Fibroblast of upper back skin (primary cell): ENCODE measurements around the gene RASA3.

Experiments used
- DNase-seq: peaks from one replicate; pipeline ENCODE4 v3.0.0-alpha.2; 2013

Gene RASA3

DNA sequence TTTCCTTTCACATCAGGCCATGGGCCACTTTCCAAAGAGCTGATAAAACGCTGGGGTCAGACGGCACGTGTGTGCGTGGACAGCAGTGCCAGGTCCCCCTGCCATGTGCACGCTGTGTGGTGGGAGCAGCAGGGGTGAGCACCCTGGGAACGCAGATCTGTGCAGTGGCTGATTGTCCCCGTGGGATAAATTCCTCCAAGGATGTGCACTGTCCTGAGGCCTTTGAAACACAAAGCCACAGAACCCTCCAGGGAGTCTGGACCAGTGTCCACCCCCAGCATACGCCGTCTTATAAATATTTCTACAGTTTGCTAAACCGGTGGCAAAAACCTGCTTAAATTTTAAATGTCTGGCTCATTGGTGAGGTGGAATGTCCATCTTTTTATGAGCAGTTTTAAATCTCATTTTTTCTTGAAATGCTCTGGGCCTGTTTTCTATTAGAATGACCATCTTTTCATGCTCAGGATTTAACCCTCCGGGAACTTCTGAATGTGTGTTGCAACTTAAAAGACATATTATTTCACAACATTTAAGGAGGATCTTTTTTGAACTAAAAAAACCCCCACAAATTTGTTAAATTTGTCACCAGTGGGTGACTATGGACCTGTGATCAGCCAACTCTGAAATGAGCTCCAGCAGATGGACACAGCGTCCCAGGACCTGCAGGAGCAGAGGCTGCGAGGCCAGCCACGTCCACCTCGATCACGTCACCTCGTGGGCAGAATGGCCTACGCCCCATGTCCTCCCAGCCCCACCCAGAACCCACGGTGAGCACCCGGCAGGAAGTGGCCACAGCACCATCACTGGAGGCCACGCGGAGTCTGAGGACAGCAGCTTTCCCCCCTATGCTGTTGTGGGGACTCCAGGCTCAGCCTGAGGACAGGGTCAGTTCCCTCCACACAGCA lies 68.6 kb downstream of the RASA3 start:
- peak; percentile 68 for DNase-seq

DNA sequence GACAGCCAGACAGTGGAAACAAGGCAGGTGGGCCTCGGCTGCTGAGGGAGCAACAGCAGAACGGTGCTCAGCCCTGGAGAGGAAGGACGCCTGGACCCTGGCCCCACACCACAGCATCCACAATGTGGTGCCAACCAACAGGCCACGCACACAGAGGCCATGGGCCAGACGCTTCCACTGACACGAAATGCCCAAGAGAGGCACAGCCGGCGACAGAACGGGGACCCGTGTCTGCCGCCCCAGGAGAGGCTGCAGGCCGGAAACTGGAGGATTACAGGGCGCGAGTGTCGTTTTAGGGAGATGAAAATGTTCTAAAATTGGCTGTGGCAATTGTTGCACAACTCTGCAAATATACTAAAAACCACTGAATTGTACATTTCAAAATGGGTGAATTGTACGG lies 69.7 kb downstream of the RASA3 start:
- no peak for DNase-seq

DNA sequence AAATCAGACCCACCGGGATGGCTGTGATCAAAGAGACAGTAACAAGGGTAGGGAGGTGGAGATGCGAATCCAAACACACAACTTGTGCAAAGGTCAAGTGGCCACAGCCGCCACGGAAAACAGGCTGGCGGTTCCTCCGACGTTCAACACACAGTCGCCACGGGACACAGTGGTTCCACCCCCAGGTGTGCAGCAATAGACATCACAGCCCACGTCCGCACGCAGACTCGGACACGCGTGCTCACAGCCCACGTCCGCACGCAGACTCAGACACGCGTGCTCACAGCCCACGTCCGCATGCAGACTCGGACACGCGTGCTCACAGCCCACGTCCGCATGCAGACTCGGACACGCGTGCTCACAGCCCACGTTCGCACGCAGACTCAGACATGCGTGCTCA lies 70.1 kb downstream of the RASA3 start:
- DNase-seq = no peak

DNA sequence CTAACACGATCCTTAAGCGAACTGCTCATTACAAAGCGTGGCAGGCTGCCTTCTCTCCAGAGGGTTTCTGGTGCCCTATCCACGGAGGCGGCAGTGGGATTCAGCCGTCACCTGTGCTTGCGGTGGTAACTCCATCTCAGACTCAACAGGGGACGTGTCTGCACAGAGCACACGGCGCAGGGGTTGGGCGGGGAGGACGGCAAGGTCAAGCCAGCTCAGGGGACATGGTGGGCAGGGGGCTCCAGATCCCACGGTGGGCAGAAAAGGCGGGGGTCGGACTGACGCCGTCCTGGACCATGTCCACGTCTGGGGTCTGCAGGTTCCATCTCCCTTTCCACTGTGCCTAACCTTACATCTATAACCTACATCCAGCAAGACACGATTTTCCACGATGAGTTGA lies 70.7 kb downstream of the RASA3 start:
- no peak for DNase-seq

DNA sequence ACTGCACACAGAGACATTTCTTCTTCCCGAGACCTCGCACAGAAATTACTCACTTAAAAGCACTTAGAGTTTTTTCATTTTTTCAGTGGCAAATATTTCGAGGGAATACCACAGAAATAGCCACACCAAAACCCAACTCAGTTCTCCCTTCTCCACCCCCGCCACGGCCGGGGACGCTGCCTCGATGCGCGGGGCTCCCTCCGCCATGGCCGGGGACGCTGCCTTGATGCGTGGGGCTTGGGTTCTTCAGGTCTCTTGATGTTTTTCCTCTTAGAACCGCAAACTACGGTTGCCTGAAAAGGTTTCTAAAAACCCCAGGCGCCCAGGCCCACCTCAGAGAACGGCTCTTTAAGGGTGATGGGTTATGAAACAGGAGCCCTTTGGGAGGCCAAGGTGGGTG lies 71.4 kb downstream of the RASA3 start:
- DNase-seq = no peak

DNA sequence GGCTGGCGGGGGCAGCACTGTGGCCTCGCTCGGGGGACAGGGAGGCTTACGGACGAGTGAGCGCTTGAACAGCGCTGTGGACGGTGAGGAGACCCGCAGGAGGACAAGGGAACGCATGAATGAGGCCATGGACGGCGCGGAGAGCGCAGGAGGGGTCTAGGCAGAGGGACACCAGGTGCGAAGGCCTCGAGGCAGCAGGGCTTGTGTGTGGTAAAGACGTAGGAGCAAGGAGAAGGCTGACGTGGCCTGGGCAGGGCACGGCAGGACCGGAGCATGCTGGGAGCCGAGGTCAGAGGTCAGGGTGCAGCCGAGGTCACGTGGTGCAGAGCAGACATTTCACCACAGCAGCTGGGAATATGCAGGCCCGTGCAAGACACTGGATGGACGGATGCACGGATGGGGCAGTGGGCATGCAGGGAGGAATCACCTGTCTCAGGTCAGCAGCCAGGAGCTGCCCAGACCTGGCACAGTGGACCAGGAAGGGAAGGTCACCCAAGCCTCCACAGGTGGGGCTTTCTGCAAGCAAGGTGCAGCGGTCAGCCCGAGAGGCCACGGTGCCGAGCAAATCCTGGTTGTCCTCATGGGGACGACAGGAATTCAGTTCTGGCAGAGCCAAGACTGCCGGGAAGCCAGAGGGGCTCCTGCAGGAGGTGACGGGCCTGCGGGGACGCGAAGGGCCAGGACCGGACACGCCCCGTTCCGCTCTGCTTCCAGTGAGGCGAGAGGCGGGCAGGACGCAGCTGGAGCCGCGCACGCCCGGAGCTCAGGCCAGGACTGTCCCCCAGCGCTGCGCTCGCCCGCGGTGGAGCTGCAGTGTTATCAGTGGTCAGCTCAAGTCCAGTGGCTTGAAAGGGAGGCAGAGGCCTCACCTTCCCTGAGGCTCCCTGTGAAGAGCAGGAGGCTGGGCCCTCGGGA lies 72.2 kb downstream of the RASA3 start:
- DNase-seq = no peak

DNA sequence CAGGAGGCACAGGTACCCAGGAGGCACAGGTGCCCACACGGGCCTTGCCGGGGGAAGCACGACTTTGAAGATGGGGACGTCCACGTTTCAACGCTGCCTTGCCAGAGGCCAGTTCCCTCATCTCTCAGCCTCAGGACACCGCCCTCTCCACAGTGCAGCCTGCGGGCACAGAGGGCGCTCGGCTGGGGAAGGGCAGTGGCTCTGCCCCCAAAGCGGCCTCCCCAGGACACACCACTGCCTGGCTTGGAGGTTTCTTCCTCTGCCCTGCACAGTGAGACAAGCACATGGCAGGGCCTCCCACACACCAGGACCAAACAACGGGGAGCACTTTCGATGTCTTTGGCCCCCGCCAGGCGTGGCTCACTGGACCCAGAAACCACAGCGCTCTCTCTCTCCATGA lies 73.0 kb downstream of the RASA3 start:
- no peak for DNase-seq

DNA sequence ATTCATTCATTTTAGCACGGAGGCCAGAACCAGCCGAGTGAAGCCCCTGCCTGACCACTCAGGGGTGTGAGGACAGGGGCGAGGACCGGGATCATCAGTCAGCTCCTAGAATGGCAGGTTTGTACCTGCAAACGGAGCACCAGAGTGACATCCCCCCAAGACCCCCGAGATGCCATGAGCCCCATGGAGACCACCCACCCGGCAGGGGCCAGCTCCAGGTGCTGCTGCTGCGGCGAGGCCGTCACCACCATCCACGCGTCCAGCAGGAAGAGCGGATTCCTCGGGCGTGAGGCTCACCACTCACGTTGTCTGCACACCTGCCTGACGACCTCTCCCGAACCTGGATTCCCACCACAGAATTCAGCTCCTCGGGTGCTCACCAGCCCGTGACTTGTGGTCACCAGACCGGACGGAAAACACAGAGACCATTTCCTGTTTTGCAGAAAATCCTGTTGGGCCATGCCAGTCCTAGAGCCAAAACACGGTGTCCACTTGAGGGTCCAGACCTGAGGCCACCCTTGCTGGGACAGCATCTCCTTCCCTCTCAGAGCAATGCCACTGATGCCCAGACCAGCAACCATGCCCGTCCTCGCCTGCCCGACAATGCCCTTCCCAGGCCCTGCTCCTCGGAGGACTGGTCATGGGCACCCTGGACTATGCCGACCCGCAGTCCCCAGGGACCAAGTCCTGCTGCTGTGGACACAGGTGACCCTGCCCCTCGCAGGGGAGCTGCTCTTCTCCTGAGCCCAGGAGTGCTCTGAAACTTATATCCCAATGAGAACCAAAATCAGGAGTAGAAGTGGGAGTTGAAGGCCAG lies 74.2 kb downstream of the RASA3 start:
- no peak for DNase-seq

DNA sequence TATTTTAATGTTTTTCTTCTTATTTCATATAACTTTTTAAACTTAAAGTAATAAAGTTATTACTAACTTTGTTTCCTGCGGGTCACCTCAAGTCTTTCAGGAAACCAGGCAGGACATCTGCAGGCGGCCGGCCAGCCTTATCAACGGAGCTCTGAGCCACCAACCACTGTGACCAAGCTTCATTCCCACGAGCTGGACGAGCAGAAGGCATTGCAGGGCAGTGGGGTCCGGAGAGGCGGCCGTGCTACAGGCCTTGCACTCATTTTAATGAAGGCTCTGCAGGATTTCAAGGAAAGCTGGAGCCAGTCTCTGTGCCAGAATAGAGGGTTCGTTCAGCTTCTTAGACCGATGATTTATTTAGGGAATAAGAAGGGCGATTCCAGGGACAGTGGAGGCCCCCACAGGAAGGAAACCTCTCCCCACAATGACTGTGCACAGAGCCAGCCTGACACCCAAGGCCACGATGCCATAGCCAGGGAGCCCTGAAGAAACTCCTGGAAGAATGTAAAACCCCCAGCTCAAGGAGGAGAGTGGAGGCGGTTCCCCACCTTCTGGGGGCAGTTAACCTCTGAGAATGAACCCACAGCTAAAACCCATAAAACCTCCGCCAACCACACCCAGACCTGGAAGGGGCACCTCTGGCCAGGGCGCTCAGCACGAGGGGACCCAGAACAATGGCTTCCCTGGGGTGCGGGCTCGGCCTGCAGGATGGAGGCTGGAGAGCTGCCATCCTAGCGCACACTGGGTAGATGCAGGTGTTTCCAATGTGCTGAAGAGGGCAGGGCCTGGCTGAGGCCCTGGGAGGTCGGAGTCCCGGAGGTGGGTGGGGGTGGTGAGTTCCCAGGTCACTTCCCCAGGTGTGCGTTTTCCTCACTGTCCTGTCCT lies 75.0 kb downstream of the RASA3 start:
- DNase-seq = no peak

DNA sequence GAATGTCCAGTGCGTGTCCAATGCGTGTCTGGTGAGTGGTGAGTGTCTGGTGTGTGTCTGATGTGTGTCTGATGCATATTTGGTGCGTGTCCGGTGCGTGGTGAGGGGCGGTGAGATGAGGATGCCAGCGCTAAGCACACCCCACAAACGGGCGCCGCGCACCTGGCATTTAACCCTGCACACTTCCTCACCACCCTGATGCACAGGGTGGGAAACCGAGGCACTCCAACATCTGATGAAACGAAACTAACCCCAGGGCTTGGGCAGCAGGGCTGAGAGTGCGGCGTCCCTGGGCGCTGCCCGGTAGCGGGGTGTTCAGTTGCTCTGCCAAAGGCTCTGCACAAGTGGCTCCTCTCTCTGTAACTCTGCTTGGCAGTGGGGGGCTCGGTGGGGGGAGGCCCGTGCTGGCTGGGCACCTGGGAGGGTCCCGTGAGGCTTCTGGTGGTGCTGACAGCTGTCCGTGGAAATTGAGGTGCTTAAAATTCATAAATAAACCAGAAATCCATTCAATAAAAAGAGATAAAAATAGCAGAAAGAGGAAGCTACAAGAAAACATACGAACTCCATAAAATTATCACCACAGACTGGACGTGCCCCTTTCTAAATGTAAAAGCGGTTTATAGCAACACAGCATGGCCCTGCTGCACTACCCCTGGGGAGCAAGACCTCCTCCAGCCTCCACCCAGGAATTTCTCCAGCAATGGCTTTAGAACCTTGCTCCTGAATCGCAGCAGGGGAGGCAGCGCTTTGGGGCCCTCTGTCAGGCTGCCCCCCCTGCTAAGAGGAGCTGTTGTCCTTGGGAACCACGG lies 76.0 kb downstream of the RASA3 start:
- DNase-seq = no peak

DNA sequence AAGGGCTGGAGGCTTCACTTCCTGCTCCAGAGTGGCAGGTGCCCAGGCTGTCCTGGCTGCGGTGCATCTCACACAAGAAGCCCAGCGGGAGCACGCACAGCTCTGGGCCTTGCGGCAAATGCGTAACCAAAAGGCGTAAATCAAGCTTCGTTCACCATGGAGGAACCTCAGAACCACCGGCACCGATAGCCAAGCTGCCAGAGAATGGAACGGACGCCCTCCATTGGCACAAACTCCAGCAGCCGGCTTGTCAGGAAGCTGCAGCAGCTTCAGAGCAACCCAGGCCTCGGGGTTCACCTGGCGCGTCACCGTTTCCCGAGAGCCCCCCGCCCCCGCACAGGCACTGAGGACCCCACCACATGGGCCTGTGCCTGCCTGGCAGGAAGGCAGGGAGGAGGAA lies 76.7 kb downstream of the RASA3 start:
- no peak for DNase-seq

DNA sequence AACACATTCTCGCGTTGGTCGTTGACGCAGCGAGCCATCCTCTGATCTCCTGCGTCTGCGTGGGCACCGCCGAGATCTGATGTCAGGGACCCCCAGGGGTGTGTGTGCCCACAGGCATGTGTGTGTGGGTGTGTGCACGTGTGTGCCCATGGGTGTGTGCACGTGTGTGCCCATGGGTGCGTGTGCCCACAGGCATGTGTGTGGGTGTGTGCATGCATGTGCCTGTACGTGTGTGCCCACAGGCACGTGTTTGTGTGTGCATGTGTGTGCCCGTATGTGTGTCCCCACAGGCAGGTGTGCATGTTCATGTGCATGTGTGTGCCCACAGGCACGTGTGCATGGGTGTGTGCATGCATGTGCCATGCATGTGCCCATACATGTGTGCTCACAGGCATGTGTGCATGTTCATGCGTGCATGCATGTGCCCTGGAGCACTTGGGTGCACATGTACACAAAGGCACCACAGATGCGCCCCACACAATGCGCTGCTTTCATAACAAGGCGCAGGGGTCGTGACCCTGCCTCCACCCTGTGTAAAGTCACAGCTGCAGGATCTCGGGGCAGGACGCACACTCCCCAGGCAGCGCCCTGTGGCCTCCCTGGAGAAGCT lies 77.5 kb downstream of the RASA3 start:
- DNase-seq = no peak

DNA sequence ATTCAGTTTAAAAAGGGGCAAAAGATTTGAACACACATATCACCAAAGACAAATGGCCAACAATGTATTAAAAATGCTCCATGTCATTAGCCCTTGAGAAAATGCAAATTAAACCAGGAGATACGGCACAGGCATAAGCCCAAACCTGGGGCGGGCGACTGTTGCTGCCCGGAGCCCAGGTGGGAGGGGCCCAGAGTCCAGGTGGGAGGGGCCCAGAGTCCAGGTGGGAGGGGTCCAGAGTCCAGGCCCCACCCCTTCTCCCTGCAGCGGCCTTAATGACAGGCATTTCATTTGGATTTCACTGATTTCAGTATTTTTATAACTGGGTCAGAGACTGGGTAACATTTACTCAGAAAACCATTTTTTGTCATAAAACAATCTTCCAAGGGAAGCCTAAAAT lies 78.2 kb downstream of the RASA3 start:
- DNase-seq = no peak

DNA sequence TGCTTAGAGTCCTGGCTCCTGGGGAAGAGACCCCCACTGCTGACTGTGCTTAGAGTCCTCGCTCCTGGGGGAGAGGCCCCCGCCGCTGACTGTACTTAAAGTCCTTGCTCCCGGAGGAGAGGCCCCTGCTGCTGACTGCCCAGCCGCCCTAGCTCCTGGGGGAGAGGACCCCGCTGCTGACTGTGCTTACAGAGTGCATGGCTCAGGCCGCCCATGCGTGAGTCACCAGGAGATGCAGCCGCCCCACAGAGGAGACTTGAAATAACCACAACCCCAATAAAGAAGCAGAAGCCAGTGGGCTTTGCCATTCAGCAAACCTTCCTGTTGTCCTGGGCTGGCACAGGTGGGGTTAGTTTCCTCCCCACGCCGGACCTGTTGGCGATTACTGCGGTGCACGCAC lies 79.4 kb downstream of the RASA3 start:
- peak; percentile 71 for DNase-seq

DNA sequence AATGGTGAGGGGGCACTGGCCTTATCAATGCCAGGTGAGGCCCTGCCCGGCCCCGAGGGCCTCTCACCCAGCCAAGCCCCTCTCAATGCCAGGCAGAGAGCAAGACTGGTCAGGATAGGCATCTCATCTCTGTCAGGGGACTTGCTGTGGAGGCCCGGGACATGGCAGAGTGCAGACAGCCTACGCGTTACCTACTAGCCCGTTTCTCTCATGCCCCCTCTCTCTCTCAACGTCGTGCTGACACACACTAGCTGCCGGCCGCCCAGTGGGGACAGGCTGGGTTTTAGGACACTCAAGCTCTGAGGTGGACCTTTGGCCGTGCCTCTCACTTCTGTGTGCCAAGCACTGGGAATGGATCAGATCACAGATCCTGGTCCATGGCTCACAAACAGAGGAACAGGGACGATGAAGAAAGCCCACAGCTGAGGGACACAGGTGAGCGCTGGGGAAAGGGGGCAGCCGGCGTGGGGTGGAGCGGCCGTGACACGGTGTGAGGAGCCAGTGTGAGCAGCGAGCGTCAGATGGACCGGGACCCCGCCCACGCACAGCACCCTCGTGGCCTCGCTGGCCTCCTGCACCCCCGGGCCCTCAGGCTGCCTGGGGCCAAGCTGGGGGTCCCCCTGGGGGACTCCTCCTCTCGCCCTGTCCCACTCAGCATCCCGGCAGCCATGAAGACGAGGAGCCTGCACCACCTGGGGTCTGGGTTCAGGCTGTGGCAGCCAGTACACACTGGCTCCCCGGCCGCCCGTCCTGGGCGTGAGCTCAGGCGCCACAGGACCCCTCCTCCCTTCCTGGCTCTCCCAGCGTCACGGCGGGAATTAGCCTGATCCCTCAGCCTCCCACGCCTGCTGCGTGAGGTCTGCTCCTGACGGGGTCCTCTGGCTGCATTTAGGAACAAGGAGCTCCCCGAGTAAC lies 81.6 kb downstream of the RASA3 start:
- no peak for DNase-seq

DNA sequence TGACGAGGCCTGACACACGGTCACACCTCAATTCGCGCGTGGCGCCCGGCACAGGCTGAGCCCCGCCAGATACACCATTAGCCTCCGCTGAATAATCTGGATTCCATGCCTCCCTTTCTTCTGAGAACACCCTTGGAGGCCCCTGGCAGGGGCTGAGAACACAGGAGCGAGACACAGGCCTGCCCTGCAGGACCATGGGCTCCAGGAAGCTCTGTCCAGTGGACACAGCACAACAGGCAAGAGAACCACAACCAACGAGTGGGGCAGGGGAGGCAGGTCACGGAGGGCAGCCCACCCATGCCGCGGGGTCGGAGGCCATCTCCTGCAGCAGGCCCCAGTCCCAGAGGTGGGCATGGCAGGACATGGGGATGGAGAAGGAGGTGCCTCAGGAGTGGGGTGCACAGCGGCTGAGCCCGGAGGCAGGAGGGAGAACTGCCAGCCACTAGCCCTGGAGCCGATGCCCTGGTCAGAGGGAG lies 82.8 kb downstream of the RASA3 start:
- DNase-seq = no peak

DNA sequence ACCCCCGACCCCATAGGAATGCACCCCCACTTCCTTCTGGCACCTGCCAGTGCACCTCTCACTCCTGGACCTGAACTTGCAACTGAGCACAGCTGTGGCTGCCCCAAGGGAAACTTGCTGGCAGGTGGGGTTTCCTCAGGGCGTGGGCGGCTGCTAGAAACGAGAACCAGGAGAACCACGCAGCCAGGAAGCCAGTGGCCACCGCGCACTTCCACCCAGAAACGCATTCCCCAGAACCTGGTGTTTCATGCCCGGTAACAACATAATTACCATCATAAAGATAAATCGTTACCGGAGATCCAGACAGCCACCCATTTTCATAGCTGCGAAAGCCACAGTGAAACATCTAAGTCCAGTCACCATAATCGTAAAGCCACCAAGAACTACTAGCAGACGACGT lies 83.4 kb downstream of the RASA3 start:
- no peak for DNase-seq

DNA sequence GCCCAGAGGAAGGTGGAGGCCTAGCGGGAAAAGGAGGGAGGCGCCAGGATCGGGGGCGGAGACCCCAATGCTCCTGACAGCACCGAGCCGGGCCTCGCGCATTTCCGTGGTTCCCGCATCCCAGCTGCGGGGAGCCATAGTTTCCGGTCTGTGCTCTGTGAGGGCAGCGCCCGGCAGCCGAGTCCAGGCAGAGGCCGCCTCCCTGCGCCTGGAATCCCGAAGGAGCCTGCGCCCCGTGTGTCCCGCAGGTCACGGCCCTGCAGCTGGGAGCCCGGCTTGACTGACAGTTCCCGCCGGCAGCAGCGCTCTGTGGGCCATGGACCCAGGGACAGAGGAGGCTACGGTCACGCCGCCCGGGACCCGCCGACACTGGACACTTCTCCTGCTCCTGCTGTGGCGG lies 84.0 kb downstream of the RASA3 start:
- no peak for DNase-seq

DNA sequence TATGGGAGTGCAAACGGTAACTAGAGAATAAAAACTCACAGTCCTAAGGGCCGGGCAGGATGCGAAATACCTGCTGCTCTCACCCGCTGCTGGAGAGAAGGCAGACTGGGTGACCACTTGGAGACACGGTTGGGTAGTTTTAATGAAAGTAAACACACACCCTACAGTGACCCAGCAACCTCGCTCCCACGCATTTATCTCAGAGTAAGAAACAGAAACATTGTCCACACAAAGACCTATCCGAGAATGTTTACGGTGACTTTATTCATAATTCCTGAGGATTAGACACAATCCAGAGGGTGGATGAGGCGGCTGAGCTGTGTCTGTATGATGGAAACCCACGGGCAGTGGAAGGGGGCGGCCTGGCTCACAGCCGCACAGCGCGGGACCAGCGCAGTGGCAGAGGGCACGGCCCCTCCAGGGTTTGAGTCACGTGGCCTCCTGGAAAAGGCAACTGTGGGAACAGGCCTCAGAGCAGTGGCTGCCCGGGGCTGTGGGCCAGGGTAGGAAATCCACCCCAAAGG lies 85.0 kb downstream of the RASA3 start:
- no peak for DNase-seq
